Adrenal gland (tissue), 5 donors: ENCODE measurements around the gene DLEC1.

Source experiments
- POLR2A ChIP-seq, 2 donors: fragments of 450-650 bp; IDR thresholded peaks; one replicate each; pipeline ENCODE4 v1.6.1; 2017; ENCODE audit warnings: antibody characterized with exemption in 2 of 2, mild to moderate bottlenecking in 2 of 2, moderate library complexity in 1 of 2
- TF ChIP-seq, protein P1 (sequence below), 6 experiments: fragments of 450-650 bp in 4 of 6; fragments of 200-600 bp in 2 of 6; sonication (generic) in 1 of 6; IDR thresholded peaks; 1 replicate in 5 of 6; 2 replicates in 1 of 6; pipeline versions ENCODE4 v1.5.1 to v1.8.0; 2016 to 2021; ENCODE audit warnings: antibody characterized with exemption in 6 of 6, mild to moderate bottlenecking in 2 of 6, moderate library complexity in 1 of 6
- donor health status: DM: no; HTN: no; CAD: no.

DNA sequence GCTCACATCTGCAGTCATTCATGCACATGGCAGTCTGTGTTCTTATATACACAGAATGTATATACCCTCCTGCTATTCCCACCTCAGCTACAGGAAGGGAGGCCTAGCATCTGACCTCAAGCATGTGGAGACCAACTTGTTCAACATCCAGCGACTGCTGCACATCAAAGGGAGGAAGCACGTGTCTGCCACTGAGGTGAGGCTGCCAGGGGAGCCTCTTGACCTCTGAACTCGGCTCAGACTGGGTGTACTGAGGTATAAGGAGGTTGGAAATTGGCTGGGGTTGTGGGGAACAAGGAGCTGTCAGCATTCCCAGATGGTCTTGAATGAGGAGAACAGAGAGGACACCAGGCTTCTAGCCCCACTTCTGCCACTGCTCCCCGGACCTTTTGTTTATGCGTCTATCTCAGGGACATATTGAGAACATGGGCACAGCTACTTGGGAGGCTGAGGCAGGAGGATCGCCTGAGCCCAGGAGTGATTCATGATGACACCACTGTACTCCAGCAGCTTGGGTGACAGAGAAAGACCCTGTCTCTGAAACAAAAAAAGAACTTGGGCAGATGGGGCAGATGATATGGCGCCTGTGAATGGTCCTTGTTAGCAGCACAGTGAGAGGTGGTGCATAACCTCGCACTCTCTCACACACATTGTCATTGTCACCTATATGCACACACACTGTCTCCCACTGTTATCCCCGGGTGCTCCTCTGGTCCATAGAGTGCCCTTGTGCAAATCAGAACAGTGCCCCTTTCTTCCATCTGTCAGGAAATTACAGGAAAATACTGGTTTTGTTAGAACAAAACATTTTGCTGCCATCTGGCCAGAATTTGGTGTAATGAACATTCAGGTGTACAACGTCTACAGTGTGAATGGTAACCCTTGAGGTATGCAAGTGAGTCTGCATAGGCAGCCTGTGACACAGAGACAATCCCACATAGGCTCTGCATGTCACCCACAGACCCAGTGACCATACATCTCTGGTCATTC is 43.1 kb upstream of the DLEC1 start:
- TF ChIP-seq, protein P1, sequence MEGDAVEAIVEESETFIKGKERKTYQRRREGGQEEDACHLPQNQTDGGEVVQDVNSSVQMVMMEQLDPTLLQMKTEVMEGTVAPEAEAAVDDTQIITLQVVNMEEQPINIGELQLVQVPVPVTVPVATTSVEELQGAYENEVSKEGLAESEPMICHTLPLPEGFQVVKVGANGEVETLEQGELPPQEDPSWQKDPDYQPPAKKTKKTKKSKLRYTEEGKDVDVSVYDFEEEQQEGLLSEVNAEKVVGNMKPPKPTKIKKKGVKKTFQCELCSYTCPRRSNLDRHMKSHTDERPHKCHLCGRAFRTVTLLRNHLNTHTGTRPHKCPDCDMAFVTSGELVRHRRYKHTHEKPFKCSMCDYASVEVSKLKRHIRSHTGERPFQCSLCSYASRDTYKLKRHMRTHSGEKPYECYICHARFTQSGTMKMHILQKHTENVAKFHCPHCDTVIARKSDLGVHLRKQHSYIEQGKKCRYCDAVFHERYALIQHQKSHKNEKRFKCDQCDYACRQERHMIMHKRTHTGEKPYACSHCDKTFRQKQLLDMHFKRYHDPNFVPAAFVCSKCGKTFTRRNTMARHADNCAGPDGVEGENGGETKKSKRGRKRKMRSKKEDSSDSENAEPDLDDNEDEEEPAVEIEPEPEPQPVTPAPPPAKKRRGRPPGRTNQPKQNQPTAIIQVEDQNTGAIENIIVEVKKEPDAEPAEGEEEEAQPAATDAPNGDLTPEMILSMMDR (IDR thresholded peaks at IDR 0.05), result no peak
- no peak for TF ChIP-seq POLR2A (IDR thresholded peaks at IDR 0.05)
